PC-9 (cell line): ENCODE data around the gene NCMAP. TPM values are rescaled to one million over a fixed set of nuclear protein-coding genes. Genes with fewer than 3 reads are reported as not detected.
A peak's percentile ranks its signal among the peaks of the same experiment; 100 is the strongest.
"Not testable (repeated sequence)": the region's sequence is repeated elsewhere in the genome, so short reads cannot be mapped to it uniquely, and the experiment has no call there.

Experiments used
- BruUV-seq: library from RNA; stranded (reverse); fragments of 400-500 nt; replicated peaks from 2 replicates; lab custom pipeline; 2021; lab: Mats Ljungman, UMichigan
- CTCF ChIA-PET: fragments of 300-600 bp; sonication (Branson Sonifier 250); formaldehyde crosslinking; loops from one replicate; lab custom pipeline; 2022; ENCODE audit warnings: antibody characterized with exemption; lab: Charles Lee
- POLR2A ChIA-PET: fragments of 300-600 bp; sonication (Branson Sonifier 250); formaldehyde crosslinking; loops from one replicate; lab custom pipeline; 2022; ENCODE audit warnings: antibody characterized with exemption; ENCODE audit not compliant: unreplicated experiment; lab: Charles Lee
- DNase-seq, 2 experiments: peaks; one replicate each; pipeline versions ENCODE4 v3.0.0 to v3.0.0-alpha.2; 2015 to 2022; ENCODE audit warnings: mixed read lengths in 1 of 2
- H2AFZ ChIP-seq: fragments of 200-600 bp; sonication (generic); 2 replicates; pipeline ENCODE4 v1.8.1; 2017; ENCODE audit warnings: antibody characterized with exemption
- H3F3A ChIP-seq: fragments of 200-600 bp; sonication (generic); 2 replicates; pipeline ENCODE4 v1.8.1; 2017; ENCODE audit warnings: antibody characterized with exemption, mild to moderate bottlenecking, low read depth; ENCODE audit not compliant: insufficient read depth
- H3K27ac ChIP-seq: fragments of 200-600 bp; sonication (generic); 2 replicates; pipeline ENCODE4 v1.6.1; 2016; ENCODE audit warnings: mixed run types
- H3K27me3 ChIP-seq: fragments of 200-600 bp; sonication (generic); 2 replicates; pipeline ENCODE4 v1.6.1; 2016; ENCODE audit warnings: low read depth, mixed run types; ENCODE audit not compliant: insufficient read depth
- H3K36me3 ChIP-seq: fragments of 200-600 bp; sonication (generic); 2 replicates; pipeline ENCODE4 v1.6.1; 2016; ENCODE audit warnings: low read depth, mixed run types
- H3K4me1 ChIP-seq: fragments of 200-600 bp; sonication (generic); replicated peaks from 2 replicates; pipeline ENCODE4 v1.6.1; 2016; ENCODE audit warnings: mixed run types; ENCODE audit not compliant: insufficient read depth
- H3K4me2 ChIP-seq: fragments of 200-600 bp; sonication (generic); 2 replicates; pipeline ENCODE4 v1.6.1; 2017; ENCODE audit warnings: mixed run types
- H3K4me3 ChIP-seq: fragments of 200-600 bp; sonication (generic); 2 replicates; pipeline ENCODE4 v1.6.1; 2016; ENCODE audit warnings: mixed run types
- H3K79me2 ChIP-seq: fragments of 200-600 bp; sonication (generic); 2 replicates; pipeline ENCODE4 v1.6.1; 2017; ENCODE audit warnings: low read depth, mixed run types
- H3K9me2 ChIP-seq: fragments of 200-600 bp; sonication (generic); 2 replicates; pipeline ENCODE4 v1.8.1; 2017; ENCODE audit warnings: mild to moderate bottlenecking; ENCODE audit not compliant: insufficient read depth
- H3K9me3 ChIP-seq: fragments of 200-600 bp; sonication (generic); 2 replicates; pipeline ENCODE4 v1.8.1; 2016; ENCODE audit warnings: low read depth; ENCODE audit not compliant: insufficient read depth
- H4K20me1 ChIP-seq: fragments of 200-600 bp; sonication (generic); 2 replicates; pipeline ENCODE4 v1.8.1; 2017; ENCODE audit not compliant: insufficient read depth
- EZH2 ChIP-seq: fragments of 200-600 bp; sonication (generic); IDR thresholded peaks from 2 replicates; pipeline ENCODE4 v1.8.0; 2017; ENCODE audit warnings: antibody characterized with exemption, low read depth
- intact Hi-C: fragments of 100-400 bp; cut with micrococcal nuclease; formaldehyde crosslinking; loops from one replicate; pipeline ENCODE4 v1.10.0; 2022; ENCODE audit not compliant: unreplicated experiment
- total RNA-seq: library from RNA; stranded (reverse); gene quantifications from 2 replicates; pipeline ENCODE4 v1.2.3, GENCODE V29; 2021
- TF ChIP-seq, protein P1 (sequence below): fragments of 200-600 bp; sonication (generic); conservative IDR thresholded peaks from 2 replicates; pipeline ENCODE4 v1.6.1; 2017; ENCODE audit warnings: mixed run types, antibody characterized with exemption, mild to moderate bottlenecking, moderate library complexity

The NCMAP gene
- total RNA-seq, 1 experiment from 2014 or later, result 0.20 TPM

- Histone ChIP-seq H3K36me3 (no peaks in the 10 kb centered on the region), H3K9me2 (no peaks in the 10 kb centered on the region), H3K9me3 (no peaks in the 10 kb centered on the region), H3K4me1 (peaks cover under 1% of the 10 kb centered on the region; the same call in 1 of the 2 replicates), H4K20me1 (no peaks in the 10 kb centered on the region), H2AFZ (no peak overlapping the region), H3K79me2 (no peaks in the 10 kb centered on the region), H3K27me3 (no peaks in the 10 kb centered on the region), H3K4me3 (no peak overlapping the region), H3F3A (peaks cover under 1% of the 10 kb centered on the region; the same call in 1 of the 2 replicates), H3K4me2 (no peak overlapping the region), H3K27ac (no peak overlapping the region)
- DNase-seq, result no peak
- ChIA-PET CTCF (no interaction called here), POLR2A (no interaction called here)
- no TSS peak for BruUV-seq
- intact Hi-C loops, result no loop called here
- TF ChIP-seq, protein P1, sequence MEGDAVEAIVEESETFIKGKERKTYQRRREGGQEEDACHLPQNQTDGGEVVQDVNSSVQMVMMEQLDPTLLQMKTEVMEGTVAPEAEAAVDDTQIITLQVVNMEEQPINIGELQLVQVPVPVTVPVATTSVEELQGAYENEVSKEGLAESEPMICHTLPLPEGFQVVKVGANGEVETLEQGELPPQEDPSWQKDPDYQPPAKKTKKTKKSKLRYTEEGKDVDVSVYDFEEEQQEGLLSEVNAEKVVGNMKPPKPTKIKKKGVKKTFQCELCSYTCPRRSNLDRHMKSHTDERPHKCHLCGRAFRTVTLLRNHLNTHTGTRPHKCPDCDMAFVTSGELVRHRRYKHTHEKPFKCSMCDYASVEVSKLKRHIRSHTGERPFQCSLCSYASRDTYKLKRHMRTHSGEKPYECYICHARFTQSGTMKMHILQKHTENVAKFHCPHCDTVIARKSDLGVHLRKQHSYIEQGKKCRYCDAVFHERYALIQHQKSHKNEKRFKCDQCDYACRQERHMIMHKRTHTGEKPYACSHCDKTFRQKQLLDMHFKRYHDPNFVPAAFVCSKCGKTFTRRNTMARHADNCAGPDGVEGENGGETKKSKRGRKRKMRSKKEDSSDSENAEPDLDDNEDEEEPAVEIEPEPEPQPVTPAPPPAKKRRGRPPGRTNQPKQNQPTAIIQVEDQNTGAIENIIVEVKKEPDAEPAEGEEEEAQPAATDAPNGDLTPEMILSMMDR, result no peak
- no peak for TF ChIP-seq EZH2
Measured at GRCh38 chr1:24508911-24509310, 47.0 kb upstream of the NCMAP start.

- no TSS peak for BruUV-seq
- CTCF ChIA-PET, result no interaction called here
Measured at GRCh38 chr1:24513706-24514105, 42.2 kb upstream of the NCMAP start.

GRCh38 chr1:24514946-24515345 lies 40.9 kb upstream of the NCMAP start:
- no peak overlapping the region for H3K4me2 ChIP-seq
- BruUV-seq, result no TSS peak
- H3K4me3 ChIP-seq, result no peak overlapping the region
- H3K9me2 ChIP-seq, result no peaks in the 10 kb centered on the region
- H3K36me3 ChIP-seq, result no peaks in the 10 kb centered on the region
- no peaks in the 10 kb centered on the region for H3K27me3 ChIP-seq
- intact Hi-C loops, result loop anchor here (5.0 kb wide), 1 partner anchor 98 kb away; the partner anchor contains the start of gene NIPAL3
- TF ChIP-seq, protein P1, result no peak
- no peak for TF ChIP-seq EZH2
- H3K79me2 ChIP-seq, result no peaks in the 10 kb centered on the region
- no peaks in the 10 kb centered on the region for H3K4me1 ChIP-seq
- H3K27ac ChIP-seq, result 0 out of 2 replicates have a peak overlapping the region, but pooled peaks have one; percentile 53
- H4K20me1 ChIP-seq, result no peaks in the 10 kb centered on the region
- no peaks in the 10 kb centered on the region for H3K9me3 ChIP-seq
- ChIA-PET POLR2A (interaction anchor here (0.6 to 1.0 kb wide), 6 partner anchors 9 to 1770 kb away, joined by 3 to 22 read pairs (median 4); no protein-coding TSS in a partner anchor), CTCF (interaction anchor here (0.6 to 1.2 kb wide), 5 partner anchors 72 to 365 kb away, joined by 3 to 7 read pairs (median 6); no protein-coding TSS in a partner anchor)
- H2AFZ ChIP-seq, result no peak overlapping the region
- DNase-seq, result no peak
- peaks cover 22% of the 10 kb centered on the region; the same call in 1 of the 2 replicates for H3F3A ChIP-seq

More at GRCh38 chr1:24513706-24514105, 42.2 kb upstream of the NCMAP start:
- H3K27me3 ChIP-seq, result no peaks in the 10 kb centered on the region
- H3K4me1 ChIP-seq, result no peaks in the 10 kb centered on the region
- no peak overlapping the region for H3K27ac ChIP-seq
- TF ChIP-seq EZH2, result no peak
- TF ChIP-seq, protein P1, result no peak
- no peaks in the 10 kb centered on the region for H3K9me3 ChIP-seq
- no peaks in the 10 kb centered on the region for H3K36me3 ChIP-seq
- no peak overlapping the region for H3K4me3 ChIP-seq
- H3F3A ChIP-seq, result peaks cover 22% of the 10 kb centered on the region; the same call in 1 of the 2 replicates
- intact Hi-C loops, result no loop called here
- no peaks in the 10 kb centered on the region for H3K9me2 ChIP-seq
- POLR2A ChIA-PET, result no interaction called here
- no peak overlapping the region for H2AFZ ChIP-seq
- no peak for DNase-seq
- H3K4me2 ChIP-seq, result no peak overlapping the region
- H4K20me1 ChIP-seq, result no peaks in the 10 kb centered on the region
- H3K79me2 ChIP-seq, result no peaks in the 10 kb centered on the region

DNA sequence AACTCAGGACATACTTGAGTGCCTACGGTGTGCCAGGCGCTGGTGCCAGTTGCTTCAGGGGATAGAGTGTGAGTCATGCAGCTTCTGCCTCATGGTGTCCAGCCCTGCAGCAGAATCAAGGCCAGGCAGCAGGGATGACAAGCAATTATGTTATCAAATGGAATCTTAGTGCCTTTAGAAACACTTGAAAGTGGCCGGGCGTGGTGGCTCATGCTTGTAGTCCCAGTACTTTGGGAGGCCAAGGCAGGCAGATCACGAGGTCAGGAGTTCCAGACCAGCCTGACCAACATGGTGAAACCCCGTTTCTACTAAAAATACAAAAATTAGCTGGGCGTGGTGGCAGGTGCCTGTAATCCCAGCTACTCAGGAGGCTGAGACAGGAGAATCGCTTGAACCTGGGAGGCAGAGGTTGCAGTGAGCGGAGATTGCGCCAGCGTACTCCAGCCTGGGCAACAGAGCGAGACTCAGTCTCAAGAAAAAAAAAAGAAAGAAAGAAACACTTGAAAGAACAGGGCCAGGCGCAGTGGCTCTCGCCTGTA lies 40.1 kb upstream of the NCMAP start:
- H3K9me3 ChIP-seq, H3K79me2 ChIP-seq, H3K36me3 ChIP-seq, H2AFZ ChIP-seq, H3K27me3 ChIP-seq, H3K9me2 ChIP-seq, H3K4me3 ChIP-seq, H3K4me1 ChIP-seq, H4K20me1 ChIP-seq, H3K4me2 ChIP-seq: not testable (repeated sequence)
- ChIA-PET CTCF (interaction anchor here (0.7 to 1.2 kb wide), 2 partner anchors 71 to 100 kb away, joined by 3 to 6 read pairs; partner anchors contain the start of gene NIPAL3), POLR2A (interaction anchor here (0.5 to 1.0 kb wide), 4 partner anchors 14 to 1771 kb away, joined by 3 to 12 read pairs (median 4); no protein-coding TSS in a partner anchor)
- Histone ChIP-seq H3K27ac (peak overlapping the region; percentile 53; the same call in 1 of the 2 replicates), H3F3A (peaks cover 22% of the 10 kb centered on the region; the same call in 1 of the 2 replicates)
- DNase-seq, result peak; percentile 82 to 88
- intact Hi-C loops, result loop anchor here (5.0 kb wide), 1 partner anchor 98 kb away; the partner anchor contains the start of gene NIPAL3
- BruUV-seq, result TSS peak; percentile 96
